ENCODE results near the gene RUFY3. TPM values are rescaled to one million over a fixed set of nuclear protein-coding genes. Genes with fewer than 3 reads are reported as not detected.

Gene RUFY3
- total RNA-seq, 1 experiment from 2014 or later = 48.0 TPM

- no peaks in the 10 kb centered on the region for H3K79me2 ChIP-seq (ENCODE audit: insufficient read depth, low read length)
- H3K27me3 ChIP-seq (ENCODE audit: insufficient read depth, low read length) = no peaks in the 10 kb centered on the region
- no peak overlapping the region for H4K91ac ChIP-seq (ENCODE audit: insufficient read length, low read depth, low read length)
- H3K4me3 Mint-ChIP-seq = no peak overlapping the region
- no peak overlapping the region for H3K4ac ChIP-seq (ENCODE audit: low read depth, low read length)
- H3K14ac ChIP-seq (ENCODE audit: insufficient read depth, low read length) = no peak overlapping the region
- no peaks in the 10 kb centered on the region for H3K27me3 Mint-ChIP-seq (ENCODE audit: low read depth)
- peaks cover 0 to 5% of the 10 kb centered on the region in 2 experiments; a peak in 1 of 4 replicates for H3K4me1 Mint-ChIP-seq
- H2BK120ac ChIP-seq (ENCODE audit: low read depth, low read length, poor library complexity, severe bottlenecking) = no peak overlapping the region
- no peak overlapping the region for H2BK15ac ChIP-seq (ENCODE audit: low read depth, low read length)
- TF ChIP-seq CTCF (conservative IDR thresholded peaks at IDR 0.05) = no peak
- peaks cover 29 to 57% (median 51%) of the 10 kb centered on the region in 3 experiments for H3K36me3 Mint-ChIP-seq (ENCODE audit: insufficient read depth in 1 of 3, low read depth in 3 of 3)
- H2AFZ ChIP-seq (ENCODE audit: low read length) = no peak overlapping the region
- no peak overlapping the region for H3T11ph ChIP-seq (ENCODE audit: low read length)
- H3K9me3 Mint-ChIP-seq = no peaks in the 10 kb centered on the region
- no peak overlapping the region for H4K8ac ChIP-seq (replicated peaks; ENCODE audit: insufficient read length, low read depth, low read length)
- no peak for DNase-seq
- H4K20me1 ChIP-seq (ENCODE audit: control insufficient read depth, insufficient read depth, insufficient read length) = no peaks in the 10 kb centered on the region
- no peaks in the 10 kb centered on the region for H3K9me3 ChIP-seq (ENCODE audit: control insufficient read depth, low read depth, low read length)
- H3K23ac ChIP-seq (ENCODE audit: insufficient read length, low read depth, low read length) = no peak overlapping the region
- H3K23me2 ChIP-seq (ENCODE audit: insufficient read length, low read depth, low read length, poor library complexity, severe bottlenecking) = no peaks in the 10 kb centered on the region
- no peak overlapping the region for H2BK12ac ChIP-seq (ENCODE audit: insufficient read length, low read depth, low read length)
- WGBS (ENCODE audit: extremely low coverage, insufficient read length, low lambda C conversion rate) = no CpG with 5 or more reads among the region's 3 CpGs
- H3K9ac ChIP-seq (ENCODE audit: extremely low read depth, insufficient read length, low read length) = no peak overlapping the region
- no peak overlapping the region for H3K56ac ChIP-seq (ENCODE audit: insufficient read length, low read depth, low read length)
- H3K18ac ChIP-seq (ENCODE audit: insufficient read length, low read depth, low read length) = no peak overlapping the region
- H2BK5ac ChIP-seq (ENCODE audit: insufficient read length, low read length) = no peak overlapping the region
- H3K4me1 ChIP-seq (ENCODE audit: insufficient read depth, low read length) = no peaks in the 10 kb centered on the region
- no peak overlapping the region for H4K5ac ChIP-seq (ENCODE audit: insufficient read length, low read depth, low read length)
- no peak overlapping the region for H2AK5ac ChIP-seq (ENCODE audit: insufficient read length, low read length)
- H2BK20ac ChIP-seq (ENCODE audit: low read depth, low read length, poor library complexity, severe bottlenecking) = no peak overlapping the region
- H3K27ac ChIP-seq (ENCODE audit: insufficient read length, low read depth, low read length) = no peak overlapping the region
- no peaks in the 10 kb centered on the region for H3K79me1 ChIP-seq (ENCODE audit: insufficient read depth, low read depth, low read length, poor library complexity, severe bottlenecking)
- no peak overlapping the region for H3K4me2 ChIP-seq (ENCODE audit: insufficient read depth, insufficient read length, low read length)
- no peak overlapping the region for H3K27ac Mint-ChIP-seq
Measured at GRCh38 chr4:70818921-70819320, 97.2 kb downstream of the RUFY3 start.

Measured in H9 (cell line).